ENCODE measurements around the gene CNGA2.

DNA sequence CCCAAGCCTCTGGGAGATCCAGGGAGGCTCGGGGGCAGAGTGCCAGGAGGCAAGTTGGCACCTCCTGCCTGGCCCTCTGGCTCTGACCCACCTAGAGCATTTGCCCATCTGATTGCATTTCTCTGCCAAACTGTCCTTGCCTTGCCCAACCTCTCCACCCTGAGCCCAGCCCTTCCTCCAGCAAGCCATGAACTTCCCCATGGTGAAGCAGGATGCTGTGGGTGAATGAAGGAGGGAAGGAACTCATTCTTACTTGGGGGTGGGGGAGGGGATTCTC is 9.3 kb upstream of the CNGA2 start:
- TF ChIP-seq, protein P1, sequence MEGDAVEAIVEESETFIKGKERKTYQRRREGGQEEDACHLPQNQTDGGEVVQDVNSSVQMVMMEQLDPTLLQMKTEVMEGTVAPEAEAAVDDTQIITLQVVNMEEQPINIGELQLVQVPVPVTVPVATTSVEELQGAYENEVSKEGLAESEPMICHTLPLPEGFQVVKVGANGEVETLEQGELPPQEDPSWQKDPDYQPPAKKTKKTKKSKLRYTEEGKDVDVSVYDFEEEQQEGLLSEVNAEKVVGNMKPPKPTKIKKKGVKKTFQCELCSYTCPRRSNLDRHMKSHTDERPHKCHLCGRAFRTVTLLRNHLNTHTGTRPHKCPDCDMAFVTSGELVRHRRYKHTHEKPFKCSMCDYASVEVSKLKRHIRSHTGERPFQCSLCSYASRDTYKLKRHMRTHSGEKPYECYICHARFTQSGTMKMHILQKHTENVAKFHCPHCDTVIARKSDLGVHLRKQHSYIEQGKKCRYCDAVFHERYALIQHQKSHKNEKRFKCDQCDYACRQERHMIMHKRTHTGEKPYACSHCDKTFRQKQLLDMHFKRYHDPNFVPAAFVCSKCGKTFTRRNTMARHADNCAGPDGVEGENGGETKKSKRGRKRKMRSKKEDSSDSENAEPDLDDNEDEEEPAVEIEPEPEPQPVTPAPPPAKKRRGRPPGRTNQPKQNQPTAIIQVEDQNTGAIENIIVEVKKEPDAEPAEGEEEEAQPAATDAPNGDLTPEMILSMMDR (IDR thresholded peaks at IDR 0.05), result no peak
- no peak for TF ChIP-seq POLR2A (IDR thresholded peaks at IDR 0.05)
